GM19238 (cell line): ENCODE results near the gene GRHPR.

Source experiments
- DNase-seq: peaks from one replicate; pipeline ENCODE4 v3.0.0; 2011; ENCODE audit warnings: low spot score; ENCODE audit not compliant: insufficient read length

GRHPR gene

GRCh38 chr9:37398464-37399025 is 24.0 kb upstream of the GRHPR start:
- no peak for DNase-seq

- DNase-seq, result no peak
These were observed 23.2 kb upstream of the GRHPR start for GRCh38 chr9:37399336-37399735.

- no peak for DNase-seq
These were observed 17.9 kb upstream of the GRHPR start for GRCh38 chr9:37404590-37404989.

GRCh38 chr9:37405350-37405749 is 17.1 kb upstream of the GRHPR start:
- no peak for DNase-seq

GRCh38 chr9:37405764-37406380 is 16.6 kb upstream of the GRHPR start:
- no peak for DNase-seq

GRCh38 chr9:37406603-37407401 is 15.7 kb upstream of the GRHPR start:
- no peak for DNase-seq

- no peak for DNase-seq
These were observed 15.0 kb upstream of the GRHPR start for GRCh38 chr9:37407468-37407867.

GRCh38 chr9:37408933-37409710 is 13.4 kb upstream of the GRHPR start:
- peak; percentile 68 for DNase-seq

GRCh38 chr9:37410354-37410861 is 12.1 kb upstream of the GRHPR start:
- DNase-seq, result no peak

- no peak for DNase-seq
These were observed 11.3 kb upstream of the GRHPR start for GRCh38 chr9:37410969-37411785.

GRCh38 chr9:37412431-37413151 is 9.9 kb upstream of the GRHPR start:
- DNase-seq, result no peak

- no peak for DNase-seq
These were observed 9.2 kb upstream of the GRHPR start for GRCh38 chr9:37413311-37413710.

GRCh38 chr9:37414503-37414943 is 8.0 kb upstream of the GRHPR start:
- DNase-seq, result no peak

GRCh38 chr9:37415011-37415719 is 7.3 kb upstream of the GRHPR start:
- DNase-seq, result peak; percentile 49

GRCh38 chr9:37417252-37417803 is 5.2 kb upstream of the GRHPR start:
- no peak for DNase-seq

- DNase-seq, result no peak
These were observed 4.5 kb upstream of the GRHPR start for GRCh38 chr9:37417857-37418618.

- DNase-seq, result no peak
These were observed 3.3 kb upstream of the GRHPR start for GRCh38 chr9:37419204-37419603.
